Neural cell (in vitro differentiated cells): ENCODE results near the gene SDCBP2. TPM values are rescaled to one million over a fixed set of nuclear protein-coding genes. Genes with fewer than 3 reads are reported as not detected.

Experiments used
- H2AFZ ChIP-seq: fragments of 200-600, 300-800 bp; sonication (generic), shearing (Covaris generic); 2 replicates; pipeline ENCODE4 v1.6.0; 2014; ENCODE audit warnings: low read depth, mild to moderate bottlenecking, antibody characterized with exemption, low read length, moderate library complexity
- H3F3A ChIP-seq: fragments of 200-600 bp; shearing (Covaris generic); 2 replicates; pipeline ENCODE4 v1.6.1; 2016; ENCODE audit warnings: mild to moderate bottlenecking, moderate library complexity, mixed read lengths, antibody characterized with exemption, low read length; ENCODE audit not compliant: insufficient read depth, poor library complexity, severe bottlenecking
- H3K27ac ChIP-seq: fragments of 200-600, 300-800 bp; sonication (generic), shearing (Covaris generic); 2 replicates; pipeline ENCODE4 v1.5.1; 2014; ENCODE audit warnings: mild to moderate bottlenecking, low read length, moderate library complexity
- H3K27me3 ChIP-seq: fragments of 300-800, 200-600 bp; sonication (generic), shearing (Covaris generic); 2 replicates; pipeline ENCODE4 v1.6.0; 2014; ENCODE audit warnings: mild to moderate bottlenecking, low read depth, low read length, moderate library complexity; ENCODE audit not compliant: insufficient read depth
- H3K36me3 ChIP-seq: fragments of 300-800, 200-600 bp; sonication (generic), shearing (Covaris generic); 2 replicates; pipeline ENCODE4 v1.5.1; 2014; ENCODE audit warnings: mild to moderate bottlenecking, antibody characterized with exemption, low read length, moderate library complexity; ENCODE audit not compliant: insufficient read depth
- H3K4me2 ChIP-seq: fragments of 300-800, 200-600 bp; sonication (generic), shearing (Covaris generic); 2 replicates; pipeline ENCODE4 v1.6.0; 2014; ENCODE audit warnings: mild to moderate bottlenecking, low read length
- H3K4me3 ChIP-seq: fragments of 300-800, 200-600 bp; sonication (generic), shearing (Covaris generic); 2 replicates; pipeline ENCODE4 v1.5.1; 2014; ENCODE audit warnings: mild to moderate bottlenecking, low read length, moderate library complexity
- H3K79me2 ChIP-seq: fragments of 200-600 bp; shearing (Covaris generic); replicated peaks from 2 replicates; pipeline ENCODE4 v1.6.0; 2014; ENCODE audit warnings: mild to moderate bottlenecking, low read length, moderate library complexity; ENCODE audit not compliant: insufficient read depth
- H3K9ac ChIP-seq: fragments of 300-800, 200-600 bp; sonication (generic), shearing (Covaris generic); 2 replicates; pipeline ENCODE4 v1.6.1; 2016; ENCODE audit warnings: mild to moderate bottlenecking, low read length, mixed read lengths
- H3K9me2 ChIP-seq: fragments of 200-600 bp; shearing (Covaris generic); 2 replicates; pipeline ENCODE4 v1.6.1; 2016; ENCODE audit warnings: mild to moderate bottlenecking, low read length, mixed read lengths; ENCODE audit not compliant: insufficient read depth
- H3K9me3 ChIP-seq: fragments of 200-600, 300-800 bp; sonication (generic), shearing (Covaris generic); 2 replicates; pipeline ENCODE4 v1.6.1; 2016; ENCODE audit warnings: mild to moderate bottlenecking, mixed run types, low read length, moderate library complexity, mixed read lengths
- H4K20me1 ChIP-seq: fragments of 200-600 bp; shearing (Covaris generic); 2 replicates; pipeline ENCODE4 v1.6.1; 2016; ENCODE audit warnings: mild to moderate bottlenecking, mixed run types; ENCODE audit not compliant: insufficient read depth
- EP300 ChIP-seq: fragments of 450-650 bp; conservative IDR thresholded peaks from 2 replicates; pipeline ENCODE4 v1.6.1; 2014; ENCODE audit warnings: antibody characterized with exemption, mild to moderate bottlenecking, moderate library complexity; ENCODE audit not compliant: poor library complexity, severe bottlenecking
- EZH2 ChIP-seq: fragments of 200-600, 300-800 bp; shearing (Covaris generic), sonication (generic); IDR thresholded peaks from 2 replicates; pipeline ENCODE4 v1.6.1; 2014; ENCODE audit warnings: antibody characterized with exemption, low read length, borderline replicate concordance, mild to moderate bottlenecking; ENCODE audit not compliant: insufficient read depth, poor library complexity, severe bottlenecking
- MXI1 ChIP-seq: fragments of 450-650 bp; conservative IDR thresholded peaks from 2 replicates; pipeline ENCODE4 v1.6.1; 2014; ENCODE audit warnings: antibody characterized with exemption, mild to moderate bottlenecking; ENCODE audit not compliant: poor library complexity, severe bottlenecking
- POLR2AphosphoS5 ChIP-seq: IDR thresholded peaks from 2 replicates; pipeline ENCODE4 v1.6.1; 2012
- RAD21 ChIP-seq: fragments of 450-650 bp; conservative IDR thresholded peaks from 2 replicates; pipeline ENCODE4 v1.6.1; 2014; ENCODE audit warnings: antibody characterized with exemption, mild to moderate bottlenecking, moderate library complexity
- SMC3 ChIP-seq: fragments of 450-650 bp; conservative IDR thresholded peaks from 2 replicates; pipeline ENCODE4 v1.6.1; 2014; ENCODE audit warnings: antibody characterized with exemption, mild to moderate bottlenecking, moderate library complexity; ENCODE audit not compliant: poor library complexity
- TAF1 ChIP-seq: IDR thresholded peaks from 2 replicates; pipeline ENCODE4 v1.6.1; 2012; ENCODE audit warnings: low read depth
- polyA plus RNA-seq: library from polyadenylated mRNA; depleted of rRNA; stranded (reverse); fragments of >200 nt; gene quantifications from 2 replicates; pipeline ENCODE4 v1.2.3, GENCODE V29; 2014
- TF ChIP-seq, protein P1 (sequence below): IDR thresholded peaks from 2 replicates; pipeline ENCODE4 v1.6.1; 2012; ENCODE audit warnings: borderline replicate concordance
- TF ChIP-seq, protein P2 (sequence below): fragments of 450-650 bp; IDR thresholded peaks from 2 replicates; pipeline ENCODE4 v1.5.1; 2014; ENCODE audit warnings: antibody characterized with exemption, mild to moderate bottlenecking, moderate library complexity; ENCODE audit not compliant: poor library complexity, severe bottlenecking

Gene SDCBP2
- polyA plus RNA-seq, 1 donor from 2014 or later: 5.2 TPM

DNA sequence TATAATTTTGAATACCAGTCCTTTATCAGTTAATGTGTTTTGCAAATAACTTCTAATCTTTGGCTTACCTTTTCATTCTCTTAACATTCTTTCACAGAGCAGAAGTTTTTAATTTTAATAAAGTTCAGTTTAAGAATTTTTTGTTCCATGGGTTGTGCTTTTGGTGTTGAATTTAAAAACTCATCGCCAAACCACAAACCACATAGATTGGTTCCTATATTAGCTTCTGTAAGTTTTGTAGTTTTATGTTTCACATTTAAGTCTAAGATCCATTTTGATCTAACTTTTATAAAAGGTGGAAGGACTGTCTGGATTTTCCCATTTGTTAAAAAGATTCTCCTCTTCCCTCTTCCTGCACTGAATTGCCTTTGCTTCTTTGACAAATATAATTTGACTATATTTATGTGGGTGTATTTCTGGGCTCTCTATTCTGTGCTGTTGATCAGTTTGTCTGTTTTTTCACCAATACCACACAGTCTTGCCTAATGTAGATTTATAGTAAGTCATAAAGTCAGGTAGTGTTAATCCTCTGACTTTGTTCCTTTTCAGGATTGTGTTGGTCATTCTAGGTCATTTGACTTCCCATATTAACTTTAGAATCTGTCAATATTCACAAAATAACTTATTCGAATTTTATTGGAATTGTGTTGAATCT, 17.5 kb upstream of the SDCBP2 start:
- H4K20me1 ChIP-seq: no peaks in the 10 kb centered on the region
- no peak overlapping the region for H3K4me3 ChIP-seq
- no peak overlapping the region for H3K27ac ChIP-seq
- H3K4me2 ChIP-seq: no peak overlapping the region
- no peaks in the 10 kb centered on the region for H3K36me3 ChIP-seq
- no peaks in the 10 kb centered on the region for H3K27me3 ChIP-seq
- no peaks in the 10 kb centered on the region for H3K9me2 ChIP-seq
- TF ChIP-seq RAD21 (no peak), EP300 (no peak), SMC3 (no peak), POLR2AphosphoS5 (no peak), MXI1 (no peak), EZH2 (no peak)
- TF ChIP-seq, protein P1, sequence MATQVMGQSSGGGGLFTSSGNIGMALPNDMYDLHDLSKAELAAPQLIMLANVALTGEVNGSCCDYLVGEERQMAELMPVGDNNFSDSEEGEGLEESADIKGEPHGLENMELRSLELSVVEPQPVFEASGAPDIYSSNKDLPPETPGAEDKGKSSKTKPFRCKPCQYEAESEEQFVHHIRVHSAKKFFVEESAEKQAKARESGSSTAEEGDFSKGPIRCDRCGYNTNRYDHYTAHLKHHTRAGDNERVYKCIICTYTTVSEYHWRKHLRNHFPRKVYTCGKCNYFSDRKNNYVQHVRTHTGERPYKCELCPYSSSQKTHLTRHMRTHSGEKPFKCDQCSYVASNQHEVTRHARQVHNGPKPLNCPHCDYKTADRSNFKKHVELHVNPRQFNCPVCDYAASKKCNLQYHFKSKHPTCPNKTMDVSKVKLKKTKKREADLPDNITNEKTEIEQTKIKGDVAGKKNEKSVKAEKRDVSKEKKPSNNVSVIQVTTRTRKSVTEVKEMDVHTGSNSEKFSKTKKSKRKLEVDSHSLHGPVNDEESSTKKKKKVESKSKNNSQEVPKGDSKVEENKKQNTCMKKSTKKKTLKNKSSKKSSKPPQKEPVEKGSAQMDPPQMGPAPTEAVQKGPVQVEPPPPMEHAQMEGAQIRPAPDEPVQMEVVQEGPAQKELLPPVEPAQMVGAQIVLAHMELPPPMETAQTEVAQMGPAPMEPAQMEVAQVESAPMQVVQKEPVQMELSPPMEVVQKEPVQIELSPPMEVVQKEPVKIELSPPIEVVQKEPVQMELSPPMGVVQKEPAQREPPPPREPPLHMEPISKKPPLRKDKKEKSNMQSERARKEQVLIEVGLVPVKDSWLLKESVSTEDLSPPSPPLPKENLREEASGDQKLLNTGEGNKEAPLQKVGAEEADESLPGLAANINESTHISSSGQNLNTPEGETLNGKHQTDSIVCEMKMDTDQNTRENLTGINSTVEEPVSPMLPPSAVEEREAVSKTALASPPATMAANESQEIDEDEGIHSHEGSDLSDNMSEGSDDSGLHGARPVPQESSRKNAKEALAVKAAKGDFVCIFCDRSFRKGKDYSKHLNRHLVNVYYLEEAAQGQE: no peak
- TF ChIP-seq, protein P2, sequence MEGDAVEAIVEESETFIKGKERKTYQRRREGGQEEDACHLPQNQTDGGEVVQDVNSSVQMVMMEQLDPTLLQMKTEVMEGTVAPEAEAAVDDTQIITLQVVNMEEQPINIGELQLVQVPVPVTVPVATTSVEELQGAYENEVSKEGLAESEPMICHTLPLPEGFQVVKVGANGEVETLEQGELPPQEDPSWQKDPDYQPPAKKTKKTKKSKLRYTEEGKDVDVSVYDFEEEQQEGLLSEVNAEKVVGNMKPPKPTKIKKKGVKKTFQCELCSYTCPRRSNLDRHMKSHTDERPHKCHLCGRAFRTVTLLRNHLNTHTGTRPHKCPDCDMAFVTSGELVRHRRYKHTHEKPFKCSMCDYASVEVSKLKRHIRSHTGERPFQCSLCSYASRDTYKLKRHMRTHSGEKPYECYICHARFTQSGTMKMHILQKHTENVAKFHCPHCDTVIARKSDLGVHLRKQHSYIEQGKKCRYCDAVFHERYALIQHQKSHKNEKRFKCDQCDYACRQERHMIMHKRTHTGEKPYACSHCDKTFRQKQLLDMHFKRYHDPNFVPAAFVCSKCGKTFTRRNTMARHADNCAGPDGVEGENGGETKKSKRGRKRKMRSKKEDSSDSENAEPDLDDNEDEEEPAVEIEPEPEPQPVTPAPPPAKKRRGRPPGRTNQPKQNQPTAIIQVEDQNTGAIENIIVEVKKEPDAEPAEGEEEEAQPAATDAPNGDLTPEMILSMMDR: no peak
- H2AFZ ChIP-seq: no peak overlapping the region
- no peaks in the 10 kb centered on the region for H3K79me2 ChIP-seq
- no peaks in the 10 kb centered on the region for H3K9me3 ChIP-seq
- no peaks in the 10 kb centered on the region for H3F3A ChIP-seq
- H3K9ac ChIP-seq: no peak overlapping the region

DNA sequence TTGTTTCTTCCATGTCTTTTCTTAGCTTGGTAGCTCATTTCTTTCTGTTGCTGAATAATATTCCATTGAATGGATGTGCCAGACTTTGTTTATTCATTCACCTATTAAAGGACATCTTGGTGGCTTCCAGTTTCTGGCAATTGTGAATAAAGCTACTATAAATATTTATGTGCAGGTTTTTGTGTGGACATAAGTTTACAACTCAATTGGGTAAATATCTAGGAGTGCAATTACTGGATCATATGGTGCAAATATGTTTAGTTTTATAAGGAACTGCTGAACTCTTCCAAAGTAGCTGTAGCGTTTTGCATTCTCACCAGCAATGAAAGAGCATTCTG, 16.8 kb upstream of the SDCBP2 start:
- Histone ChIP-seq H3K27ac (no peak overlapping the region), H3K9me2 (no peaks in the 10 kb centered on the region), H3K9ac (no peak overlapping the region), H3K9me3 (no peaks in the 10 kb centered on the region), H3F3A (no peaks in the 10 kb centered on the region), H4K20me1 (no peaks in the 10 kb centered on the region), H3K4me2 (no peak overlapping the region), H2AFZ (no peak overlapping the region), H3K79me2 (no peaks in the 10 kb centered on the region), H3K4me3 (no peak overlapping the region), H3K27me3 (no peaks in the 10 kb centered on the region), H3K36me3 (no peaks in the 10 kb centered on the region)
- TF ChIP-seq, protein P1: no peak
- TF ChIP-seq MXI1 (no peak), EZH2 (no peak), POLR2AphosphoS5 (no peak), TAF1 (no peak), RAD21 (no peak), SMC3 (no peak), EP300 (no peak)
- TF ChIP-seq, protein P2: no peak
